SH-SY5Y (cell line): ENCODE measurements around the gene MLANA.

Experiments
- GATA2 ChIP-seq: IDR thresholded peaks from 2 replicates; pipeline ENCODE4 v1.6.1; 2011; ENCODE audit warnings: mild to moderate bottlenecking, low read depth, low read length
- GATA3 ChIP-seq: IDR thresholded peaks from 2 replicates; pipeline ENCODE4 v1.6.1; 2011; ENCODE audit warnings: low read depth, mild to moderate bottlenecking, low read length, moderate library complexity

- TF ChIP-seq GATA3 = no peak
- TF ChIP-seq GATA2 = 0 out of 2 replicates have a peak, but pooled peaks have one; percentile 13
Observed at GRCh38 chr9:5842929-5843793, 47.5 kb upstream of the MLANA start.
